NCI-H146 (cell line): ENCODE measurements around the gene SLC5A6.
A peak's percentile ranks its signal among the peaks of the same experiment; 100 is the strongest.

Source experiments
- DNase-seq: peaks from one replicate; lab custom pipeline; 2025; lab: John Stamatoyannopoulos, UW

The SLC5A6 gene

GRCh38 chr2:27211943-27212625 is at the start of gene SLC5A6, which contains the start of gene ATRAID:
Gene SLC5A6, minus strand, starts transcription at chr2:27212268. Its CDS starts 4,618 bp downstream, at chr2:27207650.
Gene ATRAID, plus strand, starts transcription at chr2:27212041. Its CDS starts 328 bp downstream, at chr2:27212369.
- peak; percentile 90 for DNase-seq

DNA sequence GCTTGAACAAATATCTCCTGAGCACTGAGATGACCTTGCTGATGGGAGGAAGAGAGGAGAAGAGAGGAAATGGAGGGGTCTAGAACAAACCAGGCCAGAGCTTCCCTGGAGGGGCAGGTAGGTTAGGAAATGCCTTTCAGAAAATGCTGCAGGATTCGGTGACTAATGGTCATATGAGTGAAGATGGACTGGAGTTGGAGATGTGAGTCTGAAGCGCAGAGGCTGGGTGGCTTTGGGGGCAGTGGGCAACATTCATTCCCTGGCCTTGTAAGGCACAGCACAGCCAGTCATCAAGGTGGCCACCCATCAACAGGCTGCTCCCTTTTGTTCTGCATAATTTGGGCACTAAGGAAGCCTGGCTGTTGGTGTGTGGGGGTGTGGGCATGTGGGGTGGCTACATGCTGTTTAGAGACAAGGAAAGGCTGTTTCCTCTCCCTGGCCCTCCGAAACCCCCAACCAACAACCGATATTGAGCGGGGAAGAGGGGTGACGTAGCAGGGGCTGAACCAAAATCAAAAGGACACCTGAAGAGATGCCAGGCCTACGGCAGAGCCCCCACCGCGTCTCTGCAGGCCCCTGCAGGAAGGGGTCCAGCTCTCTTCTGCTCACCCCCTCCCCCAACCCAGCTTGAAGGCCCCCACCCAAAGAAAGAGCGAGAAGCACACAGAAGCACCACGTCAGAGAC is 49.3 kb upstream of the SLC5A6 start:
- DNase-seq: no peak

- no peak for DNase-seq
Observed at GRCh38 chr2:27258051-27258450, 46.0 kb upstream of the SLC5A6 start.

GRCh38 chr2:27256855-27257454 is 44.9 kb upstream of the SLC5A6 start:
- DNase-seq: no peak

DNA sequence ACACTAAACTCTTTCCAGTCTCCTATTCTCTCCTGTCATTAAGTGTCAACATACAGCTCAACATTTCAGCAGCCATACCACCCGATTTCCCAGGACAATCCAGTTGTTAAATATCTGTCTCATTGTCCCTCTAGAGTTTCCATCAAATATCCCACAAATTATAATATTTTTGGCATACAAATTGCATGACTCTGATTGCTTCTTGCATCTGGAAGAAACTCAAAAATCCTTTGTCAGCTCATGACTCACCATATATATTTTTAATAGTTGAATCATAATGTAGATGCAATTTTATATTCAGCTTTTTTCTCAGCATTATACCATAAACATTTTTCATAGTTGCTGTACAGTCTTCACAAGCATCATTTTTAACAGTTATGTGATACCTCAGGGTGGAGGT is 43.6 kb upstream of the SLC5A6 start:
- DNase-seq: no peak

- DNase-seq: no peak
Observed at GRCh38 chr2:27255187-27255586, 43.1 kb upstream of the SLC5A6 start.

- no peak for DNase-seq
Observed at GRCh38 chr2:27251766-27252165, 39.7 kb upstream of the SLC5A6 start.

DNA sequence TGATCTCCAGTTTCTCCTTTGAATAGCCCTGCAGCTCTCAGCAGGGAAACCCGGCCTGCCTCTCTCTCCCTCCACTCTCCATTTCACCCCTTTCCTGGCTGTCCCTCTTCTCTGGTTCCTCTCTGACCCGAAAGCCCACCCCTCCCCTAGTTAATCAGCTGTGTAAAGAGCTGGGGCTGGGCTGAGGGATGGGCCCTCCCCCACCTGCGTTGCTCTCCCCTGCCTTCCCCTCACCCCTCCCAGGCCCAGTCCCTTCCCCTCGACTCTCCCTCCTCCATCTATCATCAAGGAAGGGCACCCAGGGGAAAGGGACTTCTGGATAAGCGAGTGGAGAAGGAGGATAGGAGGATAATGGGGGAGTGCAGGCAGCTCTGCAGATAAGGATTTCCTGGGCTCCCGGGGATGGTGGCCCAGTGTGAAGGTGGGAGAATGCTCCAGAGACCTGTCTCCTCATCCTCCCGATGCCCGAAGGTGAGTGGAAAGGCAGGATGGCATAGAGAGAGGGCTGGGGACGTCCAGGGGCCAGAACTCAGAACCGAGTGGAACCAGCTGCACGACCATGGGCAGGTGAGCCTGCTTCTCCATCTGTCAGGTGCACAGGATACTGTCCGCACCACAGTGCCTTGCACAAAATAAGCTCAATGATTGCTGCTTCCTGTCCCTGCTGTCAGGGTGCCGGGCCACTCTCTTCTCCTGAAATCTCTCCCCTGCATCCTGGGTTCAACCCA is 38.7 kb upstream of the SLC5A6 start:
- DNase-seq: no peak

DNA sequence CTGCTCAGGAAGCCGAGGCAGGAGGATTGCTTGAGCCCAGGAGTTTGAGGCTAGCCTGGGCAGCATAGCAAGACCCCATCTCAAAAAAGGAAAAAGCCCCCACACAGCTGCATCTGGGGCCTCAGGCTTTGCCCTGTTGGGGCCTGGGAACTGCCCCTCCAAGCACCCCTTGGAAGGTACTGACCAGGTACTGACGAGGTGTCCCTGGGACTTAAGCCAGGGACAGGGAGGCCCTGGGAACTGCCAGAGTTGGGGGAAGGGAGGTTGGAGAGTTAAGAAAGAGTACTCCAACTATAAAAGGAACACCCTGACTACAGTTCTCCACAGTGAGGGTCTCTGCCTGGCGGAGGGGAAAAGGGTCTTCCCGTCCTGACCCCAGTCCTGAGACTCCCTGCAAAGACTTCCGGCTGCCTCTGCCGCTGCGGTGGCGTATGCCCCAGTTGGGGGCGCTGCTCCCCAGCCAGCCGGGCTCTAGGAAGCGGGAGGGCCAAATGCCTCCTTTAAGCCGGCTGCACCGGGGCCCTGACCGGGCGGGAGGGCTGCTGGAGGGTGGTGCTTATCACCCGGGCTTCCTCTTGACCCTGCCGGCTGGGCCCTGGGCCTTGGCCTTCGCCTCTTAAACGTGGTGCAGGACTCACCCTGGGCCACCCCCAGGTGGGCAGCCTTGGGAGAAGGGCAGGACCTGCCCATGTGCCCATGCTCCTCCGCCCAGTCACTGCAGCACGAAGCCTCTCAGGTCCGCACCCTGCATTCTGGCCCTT is 38.0 kb upstream of the SLC5A6 start:
- peak; percentile 52 for DNase-seq

GRCh38 chr2:27249159-27249890 is 37.3 kb upstream of the SLC5A6 start:
- no peak for DNase-seq

DNA sequence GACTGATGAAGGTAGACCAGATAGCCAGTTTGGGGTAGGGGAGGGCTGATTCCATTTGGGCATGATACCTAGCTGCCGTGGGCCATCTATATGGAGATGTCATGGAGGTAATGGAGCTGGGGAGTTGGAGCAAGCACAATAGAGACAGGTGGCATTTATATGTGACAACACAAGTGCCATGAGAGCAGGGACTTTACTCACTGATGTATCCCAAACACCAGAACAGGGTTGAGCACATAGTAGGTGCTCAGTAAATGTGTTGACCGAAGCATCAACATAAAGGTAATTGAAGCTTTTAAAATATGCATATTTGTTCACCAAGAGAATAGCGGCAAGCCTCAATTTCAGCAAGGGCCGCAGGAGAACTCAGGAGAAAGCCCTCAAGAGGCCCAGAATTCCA is 35.8 kb upstream of the SLC5A6 start:
- no peak for DNase-seq

GRCh38 chr2:27245626-27246025 is 33.6 kb upstream of the SLC5A6 start:
- no peak for DNase-seq

- DNase-seq: no peak
Observed at GRCh38 chr2:27245116-27245515, 33.0 kb upstream of the SLC5A6 start.

GRCh38 chr2:27243391-27244130 is 31.5 kb upstream of the SLC5A6 start:
- DNase-seq: no peak

- DNase-seq: no peak
Observed at GRCh38 chr2:27242614-27242951, 30.5 kb upstream of the SLC5A6 start.

DNA sequence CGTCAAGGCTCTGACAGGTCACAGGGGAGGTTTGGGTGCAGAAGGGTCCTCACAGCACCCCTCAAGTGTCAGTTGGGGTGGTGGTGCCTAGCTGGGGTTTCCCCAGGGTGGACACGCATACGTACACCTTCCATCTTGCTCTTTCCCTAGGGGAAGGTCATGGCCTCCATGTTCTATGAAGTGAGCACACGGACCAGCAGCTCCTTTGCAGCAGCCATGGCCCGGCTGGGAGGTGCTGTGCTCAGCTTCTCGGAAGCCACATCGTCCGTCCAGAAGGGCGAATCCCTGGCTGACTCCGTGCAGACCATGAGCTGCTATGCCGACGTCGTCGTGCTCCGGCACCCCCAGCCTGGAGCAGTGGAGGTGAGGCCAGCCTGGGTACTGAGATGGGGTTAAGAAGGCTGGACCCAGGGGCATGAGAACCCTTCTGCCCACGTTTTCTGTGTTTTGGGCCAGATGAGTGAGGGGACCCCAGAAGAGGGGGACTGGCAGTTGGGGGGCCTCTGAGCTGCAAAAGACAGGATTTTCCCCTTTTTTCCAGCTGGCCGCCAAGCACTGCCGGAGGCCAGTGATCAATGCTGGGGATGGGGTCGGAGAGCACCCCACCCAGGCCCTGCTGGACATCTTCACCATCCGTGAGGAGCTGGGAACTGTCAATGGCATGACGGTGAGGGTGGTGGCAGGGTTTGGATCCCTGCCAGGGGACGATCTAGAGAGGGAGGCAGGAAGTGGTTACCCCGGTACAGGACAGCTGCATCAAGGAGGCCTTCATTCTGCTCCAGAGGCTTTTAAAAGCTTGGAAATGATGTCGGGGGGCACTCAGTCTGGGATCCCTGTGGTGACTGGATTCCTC is 29.9 kb upstream of the SLC5A6 start:
- no peak for DNase-seq

GRCh38 chr2:27240406-27240805 is 28.3 kb upstream of the SLC5A6 start:
- no peak for DNase-seq

DNA sequence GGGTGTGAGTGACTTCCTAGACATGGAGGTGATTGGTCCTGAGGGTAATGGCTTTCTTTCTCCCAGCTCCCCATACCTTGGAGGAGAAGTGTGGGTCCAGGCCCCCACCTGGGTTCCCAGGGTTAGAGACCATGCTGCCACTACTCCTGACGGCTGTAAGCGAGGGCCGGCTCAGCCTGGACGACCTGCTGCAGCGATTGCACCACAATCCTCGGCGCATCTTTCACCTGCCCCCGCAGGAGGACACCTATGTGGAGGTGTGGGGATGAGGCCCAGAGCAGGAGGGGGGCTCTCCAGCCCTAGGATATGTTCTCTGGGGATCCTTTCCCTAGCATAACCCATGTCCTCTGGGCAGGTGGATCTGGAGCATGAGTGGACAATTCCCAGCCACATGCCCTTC is 26.9 kb upstream of the SLC5A6 start:
- no peak for DNase-seq

- DNase-seq: no peak
Observed at GRCh38 chr2:27237341-27237945, 25.4 kb upstream of the SLC5A6 start.
